WTC11 (cell line): Measurements from ENCODE around the gene NAB2. TPM values are rescaled to one million over a fixed set of nuclear protein-coding genes. Genes with fewer than 3 reads are reported as not detected.

ENCODE experiments used
- ATAC-seq: fragments of 200-7000 bp; cut with Tn5 transposase; 2 replicates; pipeline ENCODE4 v1.10.0; 2021; ENCODE audit warnings: mild to moderate bottlenecking, moderate library complexity
- CTCF ChIA-PET: fragments of 300-600 bp; sonication (Branson Sonifier 250); formaldehyde crosslinking; loops from one replicate; lab custom pipeline; 2021; ENCODE audit warnings: antibody characterized with exemption; lab: Charles Lee
- POLR2A ChIA-PET: fragments of 350-600 bp; sonication (Branson Sonifier 250); formaldehyde crosslinking; loops from one replicate; lab custom pipeline; 2021; ENCODE audit warnings: antibody characterized with exemption; lab: Charles Lee
- DNase-seq: peaks from one replicate; pipeline ENCODE4 v3.0.0; 2021; ENCODE audit warnings: low spot score
- H3K27ac Mint-ChIP-seq: 2 replicates; pipeline ENCODE4 v1.8.0; 2021; ENCODE audit warnings: mixed read lengths
- H3K27me3 Mint-ChIP-seq: 2 replicates; pipeline ENCODE4 v1.8.0; 2021; ENCODE audit warnings: low read depth, mild to moderate bottlenecking, moderate library complexity, mixed read lengths
- H3K36me3 Mint-ChIP-seq: 2 replicates; pipeline ENCODE4 v1.8.0; 2021; ENCODE audit warnings: mixed read lengths
- H3K4me1 Mint-ChIP-seq: 2 replicates; pipeline ENCODE4 v1.8.0; 2022; ENCODE audit warnings: mixed read lengths
- H3K4me3 Mint-ChIP-seq: 2 replicates; pipeline ENCODE4 v1.8.0; 2021; ENCODE audit warnings: mild to moderate bottlenecking, moderate library complexity, mixed read lengths
- H3K9me3 Mint-ChIP-seq: 2 replicates; pipeline ENCODE4 v1.8.0; 2021; ENCODE audit warnings: mixed read lengths
- FOXK1 ChIP-seq: sonication (generic); formaldehyde crosslinking; IDR thresholded peaks from 2 replicates; pipeline ENCODE4 v1.8.0; 2022; ENCODE audit warnings: mild to moderate bottlenecking, moderate library complexity, missing genetic modification reagents
- NR2C2 ChIP-seq: sonication (generic); formaldehyde crosslinking; IDR thresholded peaks from 2 replicates; pipeline ENCODE4 v1.8.0; 2022; ENCODE audit warnings: mild to moderate bottlenecking, missing genetic modification reagents
- ZNF232 ChIP-seq: sonication (generic); formaldehyde crosslinking; IDR thresholded peaks from 2 replicates; pipeline ENCODE4 v1.8.0; 2022; ENCODE audit warnings: mild to moderate bottlenecking, missing genetic modification reagents
- ZNF263 ChIP-seq: sonication (generic); formaldehyde crosslinking; IDR thresholded peaks from 2 replicates; pipeline ENCODE4 v1.8.1; 2022; ENCODE audit warnings: low read depth, mild to moderate bottlenecking, moderate library complexity, missing genetic modification reagents
- ZNF281 ChIP-seq: sonication (generic); formaldehyde crosslinking; IDR thresholded peaks from 2 replicates; pipeline ENCODE4 v1.8.0; 2023; ENCODE audit warnings: mild to moderate bottlenecking, missing genetic modification reagents
- ZNF423 ChIP-seq: fragments of 250-450 bp; sonication (Bioruptor Pico); IDR thresholded peaks from 2 replicates; pipeline ENCODE4 v2.1.2; 2022; ENCODE audit warnings: mild to moderate bottlenecking, moderate library complexity
- total RNA-seq: library from RNA; stranded (reverse); gene quantifications from 3 replicates; pipeline ENCODE4 v1.2.3, GENCODE V29; 2021
- TF ChIP-seq, protein P1 (sequence below): sonication (generic); formaldehyde crosslinking; IDR thresholded peaks from 2 replicates; pipeline ENCODE4 v1.8.0; 2022; ENCODE audit warnings: mild to moderate bottlenecking, missing genetic modification reagents

The NAB2 gene
- total RNA-seq, 1 experiment from 2014 or later = 20.5 TPM

GRCh38 chr12:57127101-57127725 lies 38.3 kb downstream of the NAB2 start (continued):
- TF ChIP-seq NR2C2 (CRISPR knock-in tag) = no peak

DNA sequence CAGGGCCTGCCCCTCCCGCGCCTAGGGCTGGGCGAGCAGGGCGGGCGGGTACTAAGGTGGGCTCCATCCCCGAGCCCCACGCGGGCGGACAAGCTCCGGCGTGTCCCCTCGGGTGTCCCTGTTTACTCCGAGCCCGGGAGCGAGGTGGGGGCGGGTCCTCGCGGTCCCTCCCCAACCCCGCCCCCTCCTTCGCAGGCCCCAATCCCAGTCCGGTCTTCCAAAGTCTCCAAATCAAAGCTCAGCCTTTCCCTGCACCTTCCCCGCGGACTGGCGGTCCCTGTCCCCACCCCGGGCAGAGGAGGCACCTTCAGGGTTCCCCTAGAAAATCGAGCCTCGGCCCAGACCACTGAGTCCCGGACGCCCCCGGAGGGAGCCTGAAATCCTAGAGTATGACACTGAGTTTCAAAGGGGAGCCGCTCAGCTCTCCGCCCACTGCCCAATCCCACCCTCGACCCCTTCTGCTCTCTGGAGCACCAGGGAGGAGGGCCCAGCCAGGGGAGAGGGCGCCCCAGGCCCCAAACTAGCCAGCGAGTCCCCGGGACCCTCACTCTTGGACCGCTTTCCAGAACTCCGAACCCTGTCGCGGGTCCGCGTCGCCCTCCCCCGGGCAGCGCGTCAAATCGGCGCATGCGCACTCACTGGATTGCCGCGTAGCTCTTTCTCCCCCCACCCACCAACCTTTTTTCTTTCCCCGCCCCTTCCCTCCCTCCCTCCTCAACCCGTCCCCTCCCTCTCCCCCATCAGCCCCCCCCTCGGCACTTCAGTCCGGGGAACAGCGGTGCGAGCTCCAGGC lies 39.0 kb downstream of the NAB2 start, which contains the start of gene LRP1:
LRP1 (plus strand) TSS at position 758 of the 793 bp plus-strand sequence. CDS start 482 bp downstream, outside the sequence.
- peaks cover 2% of the 10 kb centered on the region; the same call in 1 of the 2 replicates for H3K36me3 Mint-ChIP-seq
- peaks cover 6% of the 10 kb centered on the region for H3K27me3 Mint-ChIP-seq
- ChIA-PET POLR2A (interaction anchor here (0.7 to 3.5 kb wide), 13 partner anchors 14 to 491 kb away, joined by 3 to 21 read pairs (median 5); partner anchors contain the start of genes INHBE, NAB2, NEMP1 and SHMT2), CTCF (interaction anchor here (0.6 to 5.9 kb wide), 54 partner anchors 9 to 1010 kb away, joined by 3 to 112 read pairs (median 4); partner anchors contain the start of genes NAB2, NEMP1, NXPH4 and SHMT2)
- ATAC-seq = peak; percentile 40
- H3K4me3 Mint-ChIP-seq = peak within 1 kb of the TSS; percentile 85
- H3K27ac Mint-ChIP-seq = peak within 1 kb of the TSS; percentile 89
- TF ChIP-seq ZNF232 (CRISPR knock-in tag) (0 out of 2 replicates have a peak, but pooled peaks have one; percentile 29), FOXK1 (CRISPR knock-in tag) (peak; percentile 66), ZNF281 (CRISPR knock-in tag) (peak; percentile 22; the same call in 1 of the 2 replicates), ZNF263 (CRISPR knock-in tag) (no peak)
- H3K4me1 Mint-ChIP-seq = peaks cover 49% of the 10 kb centered on the region
- peaks cover 10% of the 10 kb centered on the region for H3K9me3 Mint-ChIP-seq
- peak; percentile 78 for DNase-seq

DNA sequence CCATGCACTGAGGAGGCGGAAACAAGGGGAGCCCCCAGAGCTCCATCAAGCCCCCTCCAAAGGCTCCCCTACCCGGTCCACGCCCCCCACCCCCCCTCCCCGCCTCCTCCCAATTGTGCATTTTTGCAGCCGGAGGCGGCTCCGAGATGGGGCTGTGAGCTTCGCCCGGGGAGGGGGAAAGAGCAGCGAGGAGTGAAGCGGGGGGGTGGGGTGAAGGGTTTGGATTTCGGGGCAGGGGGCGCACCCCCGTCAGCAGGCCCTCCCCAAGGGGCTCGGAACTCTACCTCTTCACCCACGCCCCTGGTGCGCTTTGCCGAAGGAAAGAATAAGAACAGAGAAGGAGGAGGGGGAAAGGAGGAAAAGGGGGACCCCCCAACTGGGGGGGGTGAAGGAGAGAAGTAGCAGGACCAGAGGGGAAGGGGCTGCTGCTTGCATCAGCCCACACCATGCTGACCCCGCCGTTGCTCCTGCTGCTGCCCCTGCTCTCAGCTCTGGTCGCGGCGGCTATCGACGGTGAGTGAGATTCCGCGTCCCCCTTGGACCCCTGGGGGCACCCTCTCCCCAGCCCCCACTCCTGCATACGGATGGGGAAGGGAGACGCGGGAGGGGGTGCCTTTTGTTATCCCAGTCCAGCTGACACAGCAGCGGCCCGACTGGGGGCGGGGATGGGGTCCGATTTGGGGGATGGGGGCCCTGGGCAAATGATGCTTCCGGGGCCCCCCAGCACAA lies 39.8 kb downstream of the NAB2 start:
- peaks cover 6% of the 10 kb centered on the region for H3K9me3 Mint-ChIP-seq
- ChIA-PET POLR2A (interaction anchor here (0.7 to 3.5 kb wide), 12 partner anchors 14 to 492 kb away, joined by 3 to 21 read pairs (median 6); partner anchors contain the start of genes INHBE, NAB2, NEMP1 and SHMT2), CTCF (interaction anchor here (0.6 to 5.9 kb wide), 46 partner anchors 8 to 1011 kb away, joined by 3 to 112 read pairs (median 5); partner anchors contain the start of genes NEMP1, NXPH4, SMARCC2 and STAT6)
- DNase-seq = peak; percentile 65
- H3K27ac Mint-ChIP-seq = peak overlapping the region; percentile 20; the same call in 1 of the 2 replicates
- H3K36me3 Mint-ChIP-seq = peaks cover 2% of the 10 kb centered on the region; the same call in 1 of the 2 replicates
- H3K4me1 Mint-ChIP-seq = peaks cover 57% of the 10 kb centered on the region
- H3K27me3 Mint-ChIP-seq = peaks cover 6% of the 10 kb centered on the region
- TF ChIP-seq ZNF281 (CRISPR knock-in tag) (0 out of 2 replicates have a peak, but pooled peaks have one; percentile 35), ZNF423 (peak; percentile 90), FOXK1 (CRISPR knock-in tag) (peak; percentile 38; the same call in 1 of the 2 replicates)
- TF ChIP-seq, protein P1, sequence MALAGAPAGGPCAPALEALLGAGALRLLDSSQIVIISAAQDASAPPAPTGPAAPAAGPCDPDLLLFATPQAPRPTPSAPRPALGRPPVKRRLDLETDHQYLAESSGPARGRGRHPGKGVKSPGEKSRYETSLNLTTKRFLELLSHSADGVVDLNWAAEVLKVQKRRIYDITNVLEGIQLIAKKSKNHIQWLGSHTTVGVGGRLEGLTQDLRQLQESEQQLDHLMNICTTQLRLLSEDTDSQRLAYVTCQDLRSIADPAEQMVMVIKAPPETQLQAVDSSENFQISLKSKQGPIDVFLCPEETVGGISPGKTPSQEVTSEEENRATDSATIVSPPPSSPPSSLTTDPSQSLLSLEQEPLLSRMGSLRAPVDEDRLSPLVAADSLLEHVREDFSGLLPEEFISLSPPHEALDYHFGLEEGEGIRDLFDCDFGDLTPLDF (CRISPR knock-in tag) = no peak
- TF ChIP-seq, all 79 proteins: peak for 3
- peak overlapping the region; percentile 85 for H3K4me3 Mint-ChIP-seq
- ATAC-seq = peak; percentile 3
